Measurements from ENCODE around the gene SV2C. TPM values are rescaled to one million over a fixed set of nuclear protein-coding genes. Genes with fewer than 3 reads are reported as not detected.
A peak's percentile ranks its signal among the peaks of the same experiment; 100 is the strongest.

SV2C gene
- total RNA-seq, 4 donors from 2014 or later = 0.16 to 2.6 (median 0.30) TPM

- Histone ChIP-seq H3K27ac (no peak overlapping the region), H3K36me3 (no peaks in the 10 kb centered on the region), H3K4me1 (no peaks in the 10 kb centered on the region), H3K9me3 (no peaks in the 10 kb centered on the region), H3K27me3 (no peaks in the 10 kb centered on the region), H3K4me3 (no peak overlapping the region)
- no peak for DNase-seq
- intact Hi-C loops (cut with DNase I; ENCODE audit: low total_unique reads) (no loop called here), in situ Hi-C loops (cut with MboI; ENCODE audit: low pct_ligation_motif_present in 1 of 4, low pct_unique_long_range_greater_than_20kb in 1 of 4, low sequenced_read_pairs in 3 of 4) (loop anchor here in 1 of 4 donors (25.0 kb wide), 1 partner anchor 513 kb away; no protein-coding TSS in a partner anchor)
- TF ChIP-seq CTCF (IDR thresholded peaks at IDR 0.05) (no peak), EP300 (IDR thresholded peaks at IDR 0.05; ENCODE audit: low read depth) (no peak), POLR2AphosphoS5 (IDR thresholded peaks at IDR 0.05) (no peak), POLR2A (IDR thresholded peaks at IDR 0.05) (no peak)
- 65 to 70% methylated on average over 2 to 5 of the region's 5 CpGs for WGBS, 2 donors (ENCODE audit: low coverage in 1 of 2)
Observed at GRCh38 chr5:76250463-76250862, 167.3 kb downstream of the SV2C start.

DNA sequence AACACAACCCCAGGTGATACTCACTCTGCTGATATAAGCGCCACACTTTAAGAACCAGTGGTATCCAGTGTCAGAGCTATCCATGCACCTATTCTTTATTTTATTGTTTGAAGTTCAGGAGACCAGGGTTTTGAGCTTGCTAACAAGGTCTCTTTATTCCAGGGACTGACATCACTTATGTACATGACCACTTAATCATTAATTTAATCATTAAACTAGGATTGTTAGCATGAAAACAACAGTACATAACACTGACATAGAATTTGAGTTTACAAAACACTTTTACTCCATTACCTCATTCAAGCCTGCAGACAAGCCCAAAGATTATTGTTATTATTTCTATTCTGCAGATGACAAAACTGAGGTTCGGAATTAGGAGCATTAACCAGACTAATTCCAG lies 168.5 kb downstream of the SV2C start:
- TF ChIP-seq CTCF (IDR thresholded peaks at IDR 0.05) (no peak), POLR2AphosphoS5 (IDR thresholded peaks at IDR 0.05) (no peak), EP300 (IDR thresholded peaks at IDR 0.05; ENCODE audit: low read depth) (no peak), POLR2A (IDR thresholded peaks at IDR 0.05) (no peak)
- Histone ChIP-seq H3K4me1 (peaks cover 0 to 5% (median 2%) of the 10 kb centered on the region in 4 donors), H3K9me3 (no peaks in the 10 kb centered on the region), H3K36me3 (no peaks in the 10 kb centered on the region), H3K4me3 (no peak overlapping the region), H3K27me3 (no peaks in the 10 kb centered on the region), H3K27ac (no peak overlapping the region)
- DNase-seq = no peak
- in situ Hi-C loops (cut with MboI; ENCODE audit: low pct_ligation_motif_present in 1 of 4, low pct_unique_long_range_greater_than_20kb in 1 of 4, low sequenced_read_pairs in 3 of 4) = loop anchor here in 1 of 4 donors (25.0 kb wide), 1 partner anchor 514 kb away; no protein-coding TSS in a partner anchor
- intact Hi-C loops (cut with DNase I; ENCODE audit: low total_unique reads) = no loop called here
- 95% methylated on average over 2 of the region's 2 CpGs for WGBS, 2 donors (ENCODE audit: low coverage in 1 of 2)

GRCh38 chr5:76252437-76252836 lies 169.3 kb downstream of the SV2C start:
- intact Hi-C loops (cut with DNase I; ENCODE audit: low total_unique reads) = no loop called here
- Histone ChIP-seq H3K27ac (no peak overlapping the region), H3K9me3 (no peaks in the 10 kb centered on the region), H3K36me3 (no peaks in the 10 kb centered on the region), H3K27me3 (no peaks in the 10 kb centered on the region), H3K4me1 (peaks cover 0 to 5% (median 2%) of the 10 kb centered on the region in 4 donors), H3K4me3 (no peak overlapping the region)
- in situ Hi-C loops (cut with MboI; ENCODE audit: low pct_ligation_motif_present in 1 of 4, low pct_unique_long_range_greater_than_20kb in 1 of 4, low sequenced_read_pairs in 3 of 4) = loop anchor here in 1 of 4 donors (25.0 kb wide), 1 partner anchor 515 kb away; no protein-coding TSS in a partner anchor
- DNase-seq = no peak
- 53 to 55% methylated on average over 2 of the region's 2 CpGs for whole genome bisulfite sequencing, 2 donors (ENCODE audit: low coverage in 1 of 2)
- TF ChIP-seq CTCF (IDR thresholded peaks at IDR 0.05) = no peak
- TF ChIP-seq POLR2AphosphoS5 (IDR thresholded peaks at IDR 0.05) = no peak
- TF ChIP-seq POLR2A (IDR thresholded peaks at IDR 0.05) = no peak
- TF ChIP-seq EP300 (IDR thresholded peaks at IDR 0.05; ENCODE audit: low read depth) = no peak

GRCh38 chr5:76256116-76256889 lies 173.1 kb downstream of the SV2C start:
- H3K9me3 ChIP-seq = no peaks in the 10 kb centered on the region
- peak; percentile 61 for DNase-seq
- peaks cover 0 to 11% (median 2%) of the 10 kb centered on the region in 4 donors for H3K4me1 ChIP-seq
- no peaks in the 10 kb centered on the region for H3K27me3 ChIP-seq
- TF ChIP-seq EP300 (IDR thresholded peaks at IDR 0.05; ENCODE audit: low read depth) (no peak), CTCF (IDR thresholded peaks at IDR 0.05) (peak; percentile 50 to 66 (median 57))
- no peak overlapping the region for H3K27ac ChIP-seq
- intact Hi-C loops (cut with DNase I; ENCODE audit: low total_unique reads) = no loop called here
- in situ Hi-C loops (cut with MboI; ENCODE audit: low pct_ligation_motif_present in 1 of 4, low pct_unique_long_range_greater_than_20kb in 1 of 4, low sequenced_read_pairs in 3 of 4) = loop anchor here in 1 of 4 donors (25.0 kb wide), 1 partner anchor 519 kb away; no protein-coding TSS in a partner anchor
- no peak overlapping the region for H3K4me3 ChIP-seq
- WGBS, 2 donors (ENCODE audit: low coverage in 1 of 2) = 16 to 29% methylated on average over 2 to 8 of the region's 8 CpGs
- no peaks in the 10 kb centered on the region for H3K36me3 ChIP-seq
